Upper lobe of right lung (tissue), 1 donor: ENCODE results near the gene ILF3. TPM values are rescaled to one million over a fixed set of nuclear protein-coding genes. Genes with fewer than 3 reads are reported as not detected.

Source experiments
- ATAC-seq: fragments of 200-7000 bp; cut with Tn5 transposase; one replicate; pipeline ENCODE4 v1.9.1; 2020; ENCODE audit warnings: mild to moderate bottlenecking, moderate library complexity
- DNase-seq: peaks from one replicate; pipeline ENCODE4 v3.0.0-alpha.2; 2020
- H3K27ac ChIP-seq: fragments of 200-600 bp; one replicate; pipeline ENCODE4 v1.8.0; 2022
- H3K27me3 ChIP-seq: fragments of 200-600 bp; one replicate; pipeline ENCODE4 v1.8.0; 2022; ENCODE audit warnings: mild to moderate bottlenecking
- H3K36me3 ChIP-seq: fragments of 200-600 bp; one replicate; pipeline ENCODE4 v1.8.0; 2022
- H3K4me1 ChIP-seq: fragments of 200-600 bp; one replicate; pipeline ENCODE4 v1.8.0; 2022
- H3K4me3 ChIP-seq: fragments of 200-600 bp; one replicate; pipeline ENCODE4 v1.8.0; 2022; ENCODE audit warnings: mild to moderate bottlenecking
- H3K9me3 ChIP-seq: fragments of 200-600 bp; one replicate; pipeline ENCODE4 v1.8.0; 2022
- intact Hi-C: fragments of 100-400 bp; cut with DNase I; formaldehyde crosslinking; loops from one replicate; pipeline ENCODE4 v1.11.0; 2022
- total RNA-seq: library from RNA; stranded (reverse); fragmentation: NEBNext Ultra II Directional; extraction: Animal tissue kit (Norgen Biotek cat#: 25700); gene quantifications from one replicate; pipeline ENCODE4 v1.2.1, GENCODE V29; 2021
- TF ChIP-seq, protein P1 (sequence below): fragments of 200-600 bp; IDR thresholded peaks from one replicate; pipeline ENCODE4 v1.8.0; 2022; ENCODE audit warnings: antibody characterized with exemption
- donor health status: DM: no; HTN: yes; CAD: no; lungs with severe emphysema.

The ILF3 gene
- total RNA-seq, 1 donor from 2014 or later = 182 TPM

DNA sequence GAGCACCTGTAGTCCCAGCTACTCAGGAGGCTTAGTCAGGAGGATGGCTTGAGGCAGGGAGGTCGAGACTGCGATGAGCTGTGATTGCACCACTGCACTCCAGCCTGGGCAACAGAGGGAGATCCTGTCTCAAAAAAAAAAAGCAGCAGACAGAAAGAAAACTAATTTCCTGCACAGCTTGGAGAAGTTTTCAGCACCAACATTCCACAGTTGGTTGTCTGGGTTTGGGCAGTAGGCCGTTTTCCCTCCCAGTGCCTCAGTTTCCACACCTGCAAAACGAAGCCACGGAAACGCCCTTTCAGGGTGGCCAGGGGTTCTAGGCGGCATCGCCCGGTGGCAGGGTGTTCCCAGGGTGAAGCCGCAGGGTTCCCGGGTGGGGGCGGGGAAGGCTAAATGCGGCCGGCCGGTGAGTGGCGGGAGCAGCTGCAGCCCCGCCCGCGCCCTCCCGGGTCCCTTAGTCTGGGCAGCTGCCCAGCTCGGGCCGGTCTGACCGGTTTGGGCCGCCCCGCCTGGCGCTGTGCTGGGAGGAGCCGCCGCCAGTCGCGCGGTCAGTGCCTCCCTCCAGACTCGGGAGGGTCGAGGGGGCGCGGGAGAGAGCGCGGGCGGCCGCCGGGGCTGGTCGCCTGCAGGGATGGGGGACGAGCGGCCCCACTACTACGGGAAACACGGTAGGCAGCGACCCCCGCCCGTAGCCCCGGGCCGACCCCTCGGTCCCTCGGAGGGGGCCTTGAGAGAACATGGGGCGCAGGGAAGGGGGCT is 29.0 kb upstream of the ILF3 start, which contains the start of gene SLC44A2:
Gene SLC44A2, plus strand, starts transcription at position 551 of the 759 bp plus-strand sequence. Its CDS starts 81 bp downstream, at position 632.
- Histone ChIP-seq H3K27ac (peak within 1 kb of the TSS; percentile 89), H3K36me3 (peaks cover 24% of the 10 kb centered on the region), H3K4me3 (peak within 1 kb of the TSS; percentile 71), H3K27me3 (no peaks in the 10 kb centered on the region), H3K4me1 (peaks cover 9% of the 10 kb centered on the region), H3K9me3 (no peaks in the 10 kb centered on the region)
- intact Hi-C loops = no loop called here
- peak; percentile 94 for DNase-seq
- TF ChIP-seq, protein P1, sequence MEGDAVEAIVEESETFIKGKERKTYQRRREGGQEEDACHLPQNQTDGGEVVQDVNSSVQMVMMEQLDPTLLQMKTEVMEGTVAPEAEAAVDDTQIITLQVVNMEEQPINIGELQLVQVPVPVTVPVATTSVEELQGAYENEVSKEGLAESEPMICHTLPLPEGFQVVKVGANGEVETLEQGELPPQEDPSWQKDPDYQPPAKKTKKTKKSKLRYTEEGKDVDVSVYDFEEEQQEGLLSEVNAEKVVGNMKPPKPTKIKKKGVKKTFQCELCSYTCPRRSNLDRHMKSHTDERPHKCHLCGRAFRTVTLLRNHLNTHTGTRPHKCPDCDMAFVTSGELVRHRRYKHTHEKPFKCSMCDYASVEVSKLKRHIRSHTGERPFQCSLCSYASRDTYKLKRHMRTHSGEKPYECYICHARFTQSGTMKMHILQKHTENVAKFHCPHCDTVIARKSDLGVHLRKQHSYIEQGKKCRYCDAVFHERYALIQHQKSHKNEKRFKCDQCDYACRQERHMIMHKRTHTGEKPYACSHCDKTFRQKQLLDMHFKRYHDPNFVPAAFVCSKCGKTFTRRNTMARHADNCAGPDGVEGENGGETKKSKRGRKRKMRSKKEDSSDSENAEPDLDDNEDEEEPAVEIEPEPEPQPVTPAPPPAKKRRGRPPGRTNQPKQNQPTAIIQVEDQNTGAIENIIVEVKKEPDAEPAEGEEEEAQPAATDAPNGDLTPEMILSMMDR = no peak
- peak; percentile 96 for ATAC-seq

DNA sequence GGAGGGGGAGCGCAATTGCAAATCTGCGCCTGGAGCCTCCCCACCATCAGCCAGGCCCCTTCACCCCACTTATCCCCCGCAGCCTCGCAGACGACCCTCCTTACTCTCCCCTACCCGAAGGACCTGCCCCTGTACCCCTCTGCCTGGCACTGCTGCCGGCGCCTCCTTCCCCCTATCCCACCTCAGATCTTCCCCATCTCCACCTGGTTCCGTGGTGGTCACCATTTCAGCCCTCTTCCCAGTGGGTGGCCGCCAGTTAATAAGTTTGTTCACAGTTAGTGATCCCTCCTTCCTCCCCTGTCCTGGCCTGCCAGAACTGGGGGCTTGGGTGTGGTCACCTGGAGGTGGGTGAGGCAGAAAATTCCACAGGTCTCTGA is 28.4 kb upstream of the ILF3 start:
- Histone ChIP-seq H3K27me3 (no peaks in the 10 kb centered on the region), H3K9me3 (no peaks in the 10 kb centered on the region), H3K4me3 (peak overlapping the region; percentile 71), H3K36me3 (peaks cover 29% of the 10 kb centered on the region), H3K27ac (peak overlapping the region; percentile 89), H3K4me1 (peaks cover 9% of the 10 kb centered on the region)
- TF ChIP-seq, protein P1 = no peak
- DNase-seq (no peak), ATAC-seq (peak; percentile 23)
- intact Hi-C loops = no loop called here

DNA sequence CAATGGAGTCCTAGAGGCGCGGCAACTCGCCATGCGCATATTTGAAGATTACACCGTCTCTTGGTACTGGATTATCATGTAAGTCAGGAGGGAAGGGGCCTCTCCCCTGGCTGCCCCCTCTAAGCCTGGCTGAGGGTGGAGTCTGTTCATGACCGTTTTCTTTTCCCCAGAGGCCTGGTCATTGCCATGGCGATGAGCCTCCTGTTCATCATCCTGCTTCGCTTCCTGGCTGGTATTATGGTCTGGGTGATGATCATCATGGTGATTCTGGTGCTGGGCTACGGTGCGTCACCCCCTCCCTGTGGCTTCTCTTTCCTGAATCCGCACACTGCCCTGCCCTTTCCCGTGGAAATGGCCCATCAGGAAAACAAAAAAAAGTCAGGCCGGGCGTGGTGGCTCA is 22.3 kb upstream of the ILF3 start:
- Histone ChIP-seq H3K4me3 (no peak overlapping the region), H3K27me3 (no peaks in the 10 kb centered on the region), H3K4me1 (peaks cover 9% of the 10 kb centered on the region), H3K27ac (no peak overlapping the region), H3K36me3 (peaks cover 86% of the 10 kb centered on the region), H3K9me3 (no peaks in the 10 kb centered on the region)
- intact Hi-C loops = no loop called here
- DNase-seq (no peak), ATAC-seq (peak; percentile 28)
- TF ChIP-seq, protein P1 = no peak

DNA sequence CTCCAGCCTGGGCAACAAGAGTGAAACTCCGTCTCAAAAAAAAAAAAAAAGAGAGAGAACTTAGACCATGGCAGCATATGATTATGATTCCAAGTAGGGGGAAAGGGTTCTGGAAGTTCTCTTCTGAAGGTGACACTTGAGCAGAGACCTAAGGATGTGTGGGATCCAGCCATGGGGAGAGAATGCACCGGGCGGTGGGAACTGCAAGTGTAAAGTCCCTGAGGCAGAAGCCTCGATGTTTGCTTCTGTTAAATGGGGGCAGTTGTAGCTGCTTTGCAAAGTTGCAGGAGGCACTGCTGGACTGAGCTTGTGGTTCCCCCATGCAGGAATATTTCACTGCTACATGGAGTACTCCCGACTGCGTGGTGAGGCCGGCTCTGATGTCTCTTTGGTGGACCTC is 19.7 kb upstream of the ILF3 start:
- TF ChIP-seq, protein P1 = no peak
- Histone ChIP-seq H3K36me3 (peaks cover 95% of the 10 kb centered on the region), H3K4me1 (peaks cover 14% of the 10 kb centered on the region), H3K9me3 (no peaks in the 10 kb centered on the region), H3K4me3 (no peak overlapping the region), H3K27me3 (no peaks in the 10 kb centered on the region), H3K27ac (no peak overlapping the region)
- ATAC-seq = no peak
- intact Hi-C loops = no loop called here
- no peak for DNase-seq

DNA sequence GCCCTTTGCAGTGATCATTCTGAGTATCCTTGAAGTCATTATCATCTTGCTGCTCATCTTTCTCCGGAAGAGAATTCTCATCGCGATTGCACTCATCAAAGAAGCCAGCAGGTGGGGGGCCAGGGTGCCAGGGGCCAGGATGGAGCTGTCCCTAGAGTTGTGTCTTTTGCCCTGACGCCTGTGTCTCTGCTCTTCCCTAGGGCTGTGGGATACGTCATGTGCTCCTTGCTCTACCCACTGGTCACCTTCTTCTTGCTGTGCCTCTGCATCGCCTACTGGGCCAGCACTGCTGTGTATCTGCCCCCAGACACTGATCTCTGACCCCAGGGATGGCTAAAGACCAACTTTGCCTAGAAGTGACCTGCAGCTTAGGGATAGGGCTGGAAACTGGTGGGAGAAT is 19.2 kb upstream of the ILF3 start:
- peaks cover 18% of the 10 kb centered on the region for H3K4me1 ChIP-seq
- DNase-seq = no peak
- H3K27ac ChIP-seq = no peak overlapping the region
- H3K4me3 ChIP-seq = no peak overlapping the region
- H3K36me3 ChIP-seq = peaks cover 94% of the 10 kb centered on the region
- intact Hi-C loops = no loop called here
- no peaks in the 10 kb centered on the region for H3K9me3 ChIP-seq
- no peaks in the 10 kb centered on the region for H3K27me3 ChIP-seq
- no peak for ATAC-seq
- TF ChIP-seq, protein P1 = no peak
